AG09309 (cell line): ENCODE measurements around the gene PRRC2B.

Experiments used
- DNase-seq: peaks from one replicate; pipeline ENCODE4 v3.0.0-alpha.2; 2010; ENCODE audit warnings: low read depth
- H3K4me3 ChIP-seq: 2 replicates; pipeline ENCODE4 v1.5.1; 2011; ENCODE audit warnings: mild to moderate bottlenecking, low read depth, low read length, moderate library complexity; ENCODE audit not compliant: control insufficient read depth
- CTCF ChIP-seq: IDR thresholded peaks from 2 replicates; pipeline ENCODE4 v1.5.1; 2011; ENCODE audit warnings: mild to moderate bottlenecking, low read depth, low read length, inconsistent platforms; ENCODE audit not compliant: insufficient read depth, control insufficient read depth; ENCODE audit errors: missing control alignments

The PRRC2B gene

GRCh38 chr9:131530920-131531832 lies 137.3 kb downstream of the PRRC2B start, which contains the start of gene UCK1:
UCK1 (minus strand) TSS chr9:131531263; CDS start chr9:131531174, 89 bp downstream.
- peak within 1 kb of the TSS; percentile 88 for H3K4me3 ChIP-seq
- peak; percentile 13 for DNase-seq
- TF ChIP-seq CTCF: no peak

GRCh38 chr9:131534721-131535237 lies 140.9 kb downstream of the PRRC2B start:
- no peak for TF ChIP-seq CTCF
- no peak overlapping the region for H3K4me3 ChIP-seq
- no peak for DNase-seq

GRCh38 chr9:131537946-131538345 lies 144.1 kb downstream of the PRRC2B start:
- no peak overlapping the region for H3K4me3 ChIP-seq
- DNase-seq: no peak
- no peak for TF ChIP-seq CTCF

GRCh38 chr9:131539223-131539923 lies 145.5 kb downstream of the PRRC2B start:
- TF ChIP-seq CTCF: no peak
- DNase-seq: no peak
- H3K4me3 ChIP-seq: no peak overlapping the region

GRCh38 chr9:131543141-131543540 lies 149.3 kb downstream of the PRRC2B start:
- no peak for TF ChIP-seq CTCF
- H3K4me3 ChIP-seq: no peak overlapping the region
- DNase-seq: no peak

- TF ChIP-seq CTCF: no peak
- DNase-seq: no peak
- H3K4me3 ChIP-seq: no peak within 1 kb of the TSS
Observed at GRCh38 chr9:131545003-131545785, 151.3 kb downstream of the PRRC2B start, which contains the start of gene PRRT1B. PRRT1B (plus strand) TSS chr9:131545523; CDS start chr9:131545616, 93 bp downstream.
